Right atrium auricular region (tissue), 2 donors: ENCODE data around the gene GPD1. TPM values are rescaled to one million over a fixed set of nuclear protein-coding genes. Genes with fewer than 3 reads are reported as not detected.

Source experiments
- DNase-seq: peaks from one replicate; pipeline ENCODE4 v3.0.0-alpha.2; 2019; ENCODE audit warnings: low spot score
- H3K27ac ChIP-seq, 2 donors: fragments of 200-600 bp; sonication (generic); 1 replicate in 1 of 2; 2 replicates in 1 of 2; pipeline ENCODE4 v1.5.1; 2016 to 2019
- H3K27me3 ChIP-seq, 2 donors: fragments of 200-600 bp; sonication (generic); one replicate each; pipeline versions ENCODE4 v1.5.1 to v1.6.0; 2017 to 2019
- H3K36me3 ChIP-seq: fragments of 200-600 bp; sonication (generic); one replicate; pipeline ENCODE4 v1.5.1; 2016
- H3K4me1 ChIP-seq, 2 donors: fragments of 200-600 bp; sonication (generic); one replicate each; pipeline versions ENCODE4 v1.5.1 to v1.6.0; 2017 to 2019
- H3K4me3 ChIP-seq, 2 donors: fragments of 200-600 bp; sonication (generic); 1 replicate in 1 of 2; 2 replicates in 1 of 2; pipeline ENCODE4 v1.5.1; 2017 to 2019; ENCODE audit warnings: mild to moderate bottlenecking in 1 of 2, moderate library complexity in 1 of 2
- H3K9me3 ChIP-seq, 2 donors: fragments of 200-600 bp; sonication (generic); one replicate each; pipeline ENCODE4 v1.5.1; 2019
- total RNA-seq, 2 donors: library from RNA; depleted of rRNA; stranded (reverse); fragments of >200 nt; gene quantifications; one replicate each; pipeline ENCODE4 v1.1.0, GENCODE V29; 2016
- TF ChIP-seq, protein P1 (sequence below), 2 donors: fragments of 200-600 bp; sonication (generic); IDR thresholded peaks; one replicate each; pipeline ENCODE4 v1.5.1; 2019; ENCODE audit warnings: antibody characterized with exemption in 2 of 2

GPD1 gene
- total RNA-seq, 2 donors from 2014 or later: 8.8 to 38.7 TPM

DNA sequence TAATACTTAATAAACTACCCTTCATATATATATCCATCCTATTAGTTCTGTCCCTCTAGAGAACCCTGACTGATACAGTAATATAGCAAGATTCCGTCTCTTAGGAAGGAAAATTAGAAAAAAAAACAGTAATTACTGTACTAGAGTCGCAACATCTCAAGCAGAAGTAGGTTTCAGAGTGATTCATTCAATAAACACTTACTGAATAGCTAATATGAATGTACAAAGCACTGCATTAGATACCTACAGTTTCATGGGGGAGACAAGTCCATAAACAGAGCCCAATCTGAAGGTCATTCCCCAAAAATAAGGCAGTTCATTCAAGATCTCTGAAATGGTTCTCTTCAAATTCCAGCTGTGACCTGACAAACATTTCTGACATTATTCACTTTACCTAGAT, 53.5 kb downstream of the GPD1 start:
- TF ChIP-seq, protein P1, sequence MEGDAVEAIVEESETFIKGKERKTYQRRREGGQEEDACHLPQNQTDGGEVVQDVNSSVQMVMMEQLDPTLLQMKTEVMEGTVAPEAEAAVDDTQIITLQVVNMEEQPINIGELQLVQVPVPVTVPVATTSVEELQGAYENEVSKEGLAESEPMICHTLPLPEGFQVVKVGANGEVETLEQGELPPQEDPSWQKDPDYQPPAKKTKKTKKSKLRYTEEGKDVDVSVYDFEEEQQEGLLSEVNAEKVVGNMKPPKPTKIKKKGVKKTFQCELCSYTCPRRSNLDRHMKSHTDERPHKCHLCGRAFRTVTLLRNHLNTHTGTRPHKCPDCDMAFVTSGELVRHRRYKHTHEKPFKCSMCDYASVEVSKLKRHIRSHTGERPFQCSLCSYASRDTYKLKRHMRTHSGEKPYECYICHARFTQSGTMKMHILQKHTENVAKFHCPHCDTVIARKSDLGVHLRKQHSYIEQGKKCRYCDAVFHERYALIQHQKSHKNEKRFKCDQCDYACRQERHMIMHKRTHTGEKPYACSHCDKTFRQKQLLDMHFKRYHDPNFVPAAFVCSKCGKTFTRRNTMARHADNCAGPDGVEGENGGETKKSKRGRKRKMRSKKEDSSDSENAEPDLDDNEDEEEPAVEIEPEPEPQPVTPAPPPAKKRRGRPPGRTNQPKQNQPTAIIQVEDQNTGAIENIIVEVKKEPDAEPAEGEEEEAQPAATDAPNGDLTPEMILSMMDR (IDR thresholded peaks at IDR 0.05): no peak
- Histone ChIP-seq H3K36me3 (no peaks in the 10 kb centered on the region), H3K4me1 (no peaks in the 10 kb centered on the region), H3K4me3 (no peak overlapping the region), H3K9me3 (no peaks in the 10 kb centered on the region), H3K27me3 (no peaks in the 10 kb centered on the region), H3K27ac (no peak overlapping the region)
- DNase-seq: no peak

DNA sequence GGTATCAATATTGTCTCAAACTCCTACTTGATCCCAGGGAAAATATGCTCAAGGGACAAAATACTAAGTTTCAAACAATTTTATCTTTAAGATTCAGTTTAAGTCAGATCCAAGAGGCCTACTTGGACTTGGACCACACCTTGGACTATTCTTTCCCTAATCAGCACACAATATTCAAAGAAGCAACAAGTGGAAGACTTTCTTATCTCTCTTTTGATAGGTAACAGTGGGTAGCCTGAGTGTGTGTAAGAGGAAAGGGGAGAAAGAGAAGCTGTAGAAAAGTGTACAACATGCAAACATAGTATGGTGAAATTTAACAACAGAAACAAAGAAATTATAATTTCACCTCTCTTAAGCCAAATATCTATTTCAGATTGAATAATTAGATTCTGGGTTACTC, 56.8 kb downstream of the GPD1 start:
- Histone ChIP-seq H3K4me3 (no peak overlapping the region), H3K27me3 (no peaks in the 10 kb centered on the region), H3K4me1 (peaks cover 0 to 2% of the 10 kb centered on the region in 2 donors), H3K9me3 (no peaks in the 10 kb centered on the region), H3K27ac (no peak overlapping the region), H3K36me3 (no peaks in the 10 kb centered on the region)
- TF ChIP-seq, protein P1 (IDR thresholded peaks at IDR 0.05): no peak
- no peak for DNase-seq

Other genes starting within 250 kb of the GPD1 start
- 1 to 10 TPM; 4.6 to 9.8 TPM for gene FAIM2, start 200.1 kb upstream of the GPD1 start, total RNA-seq
- gene AQP2, start 153.3 kb upstream of the GPD1 start, total RNA-seq: under 1 TPM in 1 of 2 donors, not detected in 1; 0.83 TPM
- 1 to 10 TPM in 1 of 2 donors, not detected in 1; 2.1 TPM for gene AQP5, start 142.1 kb upstream of the GPD1 start, total RNA-seq
- gene AQP6, start 131.1 kb upstream of the GPD1 start, total RNA-seq: under 1 TPM in 1 of 2 donors, not detected in 1; 0.08 TPM
- 1 to 10 TPM; 2.6 to 3.3 TPM for gene RACGAP1, start 78.5 kb upstream of the GPD1 start, total RNA-seq
- gene ASIC1, start 46.4 kb upstream of the GPD1 start, total RNA-seq: 1 to 10 TPM in 1 of 2 donors, under 1 TPM in 1; 0.24 to 1.4 TPM
- 10 to 100 TPM; 29.6 to 35.5 TPM for gene SMARCD1, start 18.7 kb upstream of the GPD1 start, total RNA-seq
- gene COX14, start 8.2 kb downstream of the GPD1 start, total RNA-seq: 100 to 1,000 TPM; 139 to 181 TPM
- 10 to 100 TPM in 1 of 2 donors, 1 to 10 TPM in 1; 6.7 to 11.2 TPM for gene CERS5, start 63.4 kb downstream of the GPD1 start, total RNA-seq
- 10 to 100 TPM; 20.7 to 28.3 TPM for gene LIMA1, start 179.5 kb downstream of the GPD1 start, total RNA-seq